Tongue (tissue), 2 donors: ENCODE measurements around the gene PHEX. TPM values are rescaled to one million over a fixed set of nuclear protein-coding genes. Genes with fewer than 3 reads are reported as not detected.
"Not testable (repeated sequence)": the region's sequence is repeated elsewhere in the genome, so short reads cannot be mapped to it uniquely, and the experiment has no call there.

ENCODE experiments used
- DNase-seq: peaks from one replicate; pipeline ENCODE4 v3.0.0-alpha.2; 2015
- total RNA-seq: library from RNA; depleted of rRNA; stranded (reverse); fragments of >200 nt; gene quantifications from one replicate; pipeline ENCODE4 v1.2.3, GENCODE V29; 2014

PHEX gene
- total RNA-seq, 1 donor from 2014 or later, result 0.31 TPM

- no peak for DNase-seq
Observed at GRCh38 chrX:22247169-22247568, 215.0 kb downstream of the PHEX start.

- DNase-seq, result no peak
Observed at GRCh38 chrX:22248401-22248800, 216.3 kb downstream of the PHEX start.

- no peak for DNase-seq
Observed at GRCh38 chrX:22249371-22249770, 217.2 kb downstream of the PHEX start.

GRCh38 chrX:22268706-22269105, 236.6 kb downstream of the PHEX start:
- DNase-seq, result no peak

- no peak for DNase-seq
Observed at GRCh38 chrX:22272613-22273012, 240.5 kb downstream of the PHEX start, which contains the start of gene CBLL2. TSS of gene CBLL2 (plus strand) at chrX:22272913. CDS start at chrX:22272992, 79 bp downstream.

GRCh38 chrX:22273714-22274317, 241.7 kb downstream of the PHEX start:
- DNase-seq, result no peak

GRCh38 chrX:22276781-22277180, 244.7 kb downstream of the PHEX start:
- no peak for DNase-seq

- peak; percentile 1 for DNase-seq
Observed at GRCh38 chrX:22278375-22278774, 246.2 kb downstream of the PHEX start.

- DNase-seq, result not testable (repeated sequence)
Observed at GRCh38 chrX:22289209-22289608, 257.1 kb downstream of the PHEX start.

- no peak for DNase-seq
Observed at GRCh38 chrX:22296871-22297270, 264.7 kb downstream of the PHEX start.

- DNase-seq, result peak; percentile 44
Observed at GRCh38 chrX:22300130-22300529, 268.0 kb downstream of the PHEX start.

Other genes with a start within 250 kb of the PHEX start
- gene MBTPS2, start 192.7 kb upstream of the PHEX start, total RNA-seq, result 19.4 TPM
- gene YY2, start 176.3 kb upstream of the PHEX start, total RNA-seq, result 0.92 TPM
- 75.7 TPM for gene SMS, start 91.6 kb upstream of the PHEX start, total RNA-seq
- gene CBLL2, start 240.6 kb downstream of the PHEX start, total RNA-seq, result not detected